GM12878 (cell line): Measurements from ENCODE around the gene MCM3AP. TPM values are rescaled to one million over a fixed set of nuclear protein-coding genes. Genes with fewer than 3 reads are reported as not detected.
A peak's percentile ranks its signal among the peaks of the same experiment; 100 is the strongest.

Experiments
- ATAC-seq: fragments of 200-7000 bp; cut with Tn5 transposase; 3 replicates; pipeline ENCODE4 v1.9.1; 2020; ENCODE audit warnings: mild to moderate bottlenecking, moderate library complexity
- BruUV-seq: library from RNA; stranded (reverse); fragments of 400-500 nt; replicated peaks from 2 replicates; lab custom pipeline; 2021; lab: Mats Ljungman, UMichigan
- CTCF ChIA-PET: fragments of 300-600 bp; sonication (Branson Sonifier 250); formaldehyde crosslinking; extraction: SDS; loops from one replicate; lab custom pipeline; 2021; ENCODE audit warnings: inconsistent platforms; lab: Yijun Ruan, JAX
- POLR2A ChIA-PET: fragments of 350-600 bp; formaldehyde crosslinking; extraction: SDS; loops from one replicate; lab custom pipeline; 2021; ENCODE audit warnings: inconsistent platforms; lab: Charles Lee
- RAD21 ChIA-PET: fragments of 300-600 bp; sonication (Branson Sonifier 250); formaldehyde crosslinking; loops from one replicate; lab custom pipeline; 2023; ENCODE audit warnings: antibody characterized with exemption; ENCODE audit not compliant: unreplicated experiment; lab: Charles Lee
- SMC1A ChIA-PET: fragments of 300-600 bp; sonication (Branson Sonifier 250); formaldehyde crosslinking; loops from one replicate; lab custom pipeline; 2023; ENCODE audit not compliant: unreplicated experiment, uncharacterized antibody; lab: Charles Lee
- DNase-seq: peaks from one replicate; pipeline ENCODE4 v3.0.0-alpha.2; 2011; ENCODE audit warnings: low read depth, low spot score
- FAIRE-seq: peaks from 3 replicates; lab custom pipeline; 2011; peaks lifted over from hg19 to GRCh38; lab: Jason Lieb, UNC
- H2AFZ ChIP-seq: 2 replicates; pipeline ENCODE4 v1.6.0; 2011; ENCODE audit warnings: low read depth, low read length, control low read depth; ENCODE audit not compliant: control insufficient read depth
- H3K27ac ChIP-seq: 2 replicates; pipeline ENCODE4 v1.5.1; 2011; ENCODE audit warnings: control low read depth; ENCODE audit not compliant: control insufficient read depth, insufficient read depth
- H3K27me3 ChIP-seq, 2 experiments: replicated peaks in 1 of 2; 2 replicates each; pipeline versions ENCODE4 v1.6.0 to v1.6.1; 2011; ENCODE audit warnings: low read length in 1 of 2; ENCODE audit not compliant: control insufficient read depth in 2 of 2, insufficient read depth in 2 of 2
- H3K36me3 ChIP-seq, 2 experiments: 2 replicates each; pipeline ENCODE4 v1.5.1; 2011; ENCODE audit warnings: low read length in 1 of 2; ENCODE audit not compliant: control insufficient read depth in 2 of 2, insufficient read depth in 2 of 2
- H3K4me1 ChIP-seq: 2 replicates; pipeline ENCODE4 v1.6.1; 2011; ENCODE audit warnings: mild to moderate bottlenecking, low read length, moderate library complexity, mixed read lengths; ENCODE audit not compliant: control insufficient read depth, insufficient read depth
- H3K4me2 ChIP-seq: 2 replicates; pipeline ENCODE4 v1.6.0; 2011; ENCODE audit warnings: control low read depth; ENCODE audit not compliant: control insufficient read depth, insufficient read depth
- H3K4me3 ChIP-seq: fragments of 200-600 bp; sonication (generic); 2 replicates; pipeline ENCODE4 v1.5.1; 2016
- H3K79me2 ChIP-seq: 2 replicates; pipeline ENCODE4 v1.6.0; 2011; ENCODE audit warnings: low read length; ENCODE audit not compliant: control insufficient read depth, insufficient read depth
- H3K9ac ChIP-seq: 2 replicates; pipeline ENCODE4 v1.8.0; 2011; ENCODE audit warnings: low read length, control low read depth, mixed read lengths; ENCODE audit not compliant: control insufficient read depth, insufficient read depth
- H3K9me3 ChIP-seq: replicated peaks from 3 replicates; pipeline ENCODE4 v1.5.1; 2011; ENCODE audit warnings: mild to moderate bottlenecking, low read length; ENCODE audit not compliant: control insufficient read depth, insufficient read depth
- H4K20me1 ChIP-seq: 2 replicates; pipeline ENCODE4 v1.6.0; 2011; ENCODE audit not compliant: control insufficient read depth, insufficient read depth
- BCL3 ChIP-seq: IDR thresholded peaks from 2 replicates; pipeline ENCODE4 v1.6.1; 2011; ENCODE audit warnings: borderline replicate concordance, low read depth, mild to moderate bottlenecking, moderate library complexity, low read length; ENCODE audit not compliant: insufficient read depth, poor library complexity, severe bottlenecking
- FOS ChIP-seq: IDR thresholded peaks from 3 replicates; pipeline ENCODE4 v1.6.1; 2011; ENCODE audit warnings: borderline replicate concordance; ENCODE audit not compliant: insufficient read length; ENCODE audit errors: extremely low read depth
- KAT2A ChIP-seq: conservative IDR thresholded peaks from 2 replicates; pipeline ENCODE4 v1.6.1; 2011; ENCODE audit warnings: low read depth, low read length; ENCODE audit not compliant: control insufficient read depth
- POLR2AphosphoS5 ChIP-seq: IDR thresholded peaks from 2 replicates; pipeline ENCODE4 v1.6.1; 2011; ENCODE audit warnings: mild to moderate bottlenecking, low read length, inconsistent platforms
- RELA ChIP-seq: fragments of 450-650 bp; IDR thresholded peaks from 2 replicates; pipeline ENCODE4 v1.8.0; 2014; ENCODE audit warnings: borderline replicate concordance; ENCODE audit not compliant: partially characterized antibody
- SMC3 ChIP-seq: IDR thresholded peaks from 2 replicates; pipeline ENCODE4 v1.6.1; 2011; ENCODE audit warnings: low read length, improper control_type of control experiment, borderline replicate concordance
- YY1 ChIP-seq: IDR thresholded peaks from 2 replicates; pipeline ENCODE4 v1.6.1; 2011; ENCODE audit warnings: low read depth, mild to moderate bottlenecking, low read length
- ZBED1 ChIP-seq: IDR thresholded peaks from 2 replicates; pipeline ENCODE4 v1.6.1; 2016; ENCODE audit warnings: borderline replicate concordance
- ZNF274 ChIP-seq: IDR thresholded peaks from one replicate; pipeline ENCODE4 v1.8.0; 2011; ENCODE audit not compliant: insufficient read length, insufficient read depth
- WGBS: methylation state at CpG from one replicate; pipeline ENCODE4 v1.1.6; 2016; ENCODE audit warnings: low lambda C conversion rate; ENCODE audit not compliant: insufficient replicate concordance, insufficient coverage; ENCODE audit errors: missing lambda C conversion rate; 5-methylcytosine and 5-hydroxymethylcytosine counted together
- in situ Hi-C: fragments of 300-500 bp; cut with MboI; formaldehyde crosslinking; loops from 9 replicates; pipeline ENCODE4 v1.14.3; 2018; ENCODE audit warnings: mixed read lengths
- intact Hi-C: fragments of 100-400 bp; cut with micrococcal nuclease; formaldehyde crosslinking; loops from one replicate; pipeline ENCODE4 v1.14.2; 2022; ENCODE audit not compliant: unreplicated experiment
- polyA plus RNA-seq, 11 experiments: library from polyadenylated mRNA; depleted of rRNA in 4 of 11; unstranded in 6 of 11; stranded (reverse) in 5 of 11; fragments of >200 nt; fragmentation: Nextera tagmentation in 4 of 11; fragmentation: Illumina TruSeq in 1 of 11; extraction: Ambion mirVana in 4 of 11; extraction: Trizol in 1 of 11; gene quantifications; 1 replicate in 1 of 11; 2 replicates in 10 of 11; pipeline versions ENCODE4 v1.2.1 to v1.2.3, GENCODE V29; 2011 to 2016; ENCODE audit warnings: inconsistent platforms in 2 of 11, missing spikeins in 2 of 11, low read depth in 1 of 11
- total RNA-seq, 4 experiments: library from RNA; depleted of rRNA in 3 of 4; stranded (reverse); fragments of >200 nt in 3 of 4; fragmentation: Illumina TruSeq in 1 of 4; extraction: Trizol in 1 of 4; gene quantifications; 2 replicates each; pipeline versions ENCODE4 v1.2.1 to v1.2.3, GENCODE V29; 2013 to 2021

MCM3AP gene
- total and polyA plus RNA-seq, 10 of the 15 experiments (the other 5 are each of a cell fraction or from before 2014, with no cell fraction given), result 6.1 to 95.7 (median 47.0) TPM

- no peak for TF ChIP-seq KAT2A
- TF ChIP-seq, all 136 proteins: peak for 0
Observed at GRCh38 chr21:46237474-46237873, 47.9 kb downstream of the MCM3AP start (continued).

GRCh38 chr21:46234436-46234950 lies 50.9 kb downstream of the MCM3AP start:
- WGBS, result 76% methylated on average over 5 of the region's 5 CpGs
- Histone ChIP-seq H3K79me2 (peaks cover 13% of the 10 kb centered on the region), H3K4me3 (no peak overlapping the region), H3K4me2 (no peak overlapping the region), H4K20me1 (no peaks in the 10 kb centered on the region), H3K27ac (no peak overlapping the region), H3K9me3 (no peaks in the 10 kb centered on the region), H2AFZ (no peak overlapping the region), H3K36me3 (peaks cover 9 to 33% of the 10 kb centered on the region in 2 experiments), H3K9ac (no peak overlapping the region), H3K4me1 (no peaks in the 10 kb centered on the region), H3K27me3 (no peaks in the 10 kb centered on the region)
- ChIA-PET RAD21 (interaction anchor here (1.8 kb wide), 1 partner anchor 19 kb away, joined by 3 read pairs; no protein-coding TSS in a partner anchor), SMC1A (interaction anchor here (1.3 to 1.8 kb wide), 3 partner anchors 12 to 50 kb away, joined by 3 to 6 read pairs (median 6); no protein-coding TSS in a partner anchor), CTCF (interaction anchor here (1.3 to 9.7 kb wide), 2 partner anchors 17 to 91 kb away, joined by 3 to 59 read pairs; no protein-coding TSS in a partner anchor), POLR2A (no interaction called here)
- in situ Hi-C loops (no loop called here), intact Hi-C loops (no loop called here)
- ATAC-seq (no peak), FAIRE-seq (no peak), DNase-seq (no peak)
- peak; percentile 33; the same call in 1 of the 2 replicates for TF ChIP-seq POLR2AphosphoS5
- TF ChIP-seq ZNF274, result no peak
- BruUV-seq, result no TSS peak

GRCh38 chr21:46229923-46230260 lies 55.5 kb downstream of the MCM3AP start:
- ChIA-PET SMC1A (interaction anchor here (1.1 to 2.5 kb wide), 5 partner anchors 11 to 96 kb away, joined by 3 to 15 read pairs (median 4); a partner anchor contains a TSS), POLR2A (interaction anchor here (1.1 to 1.3 kb wide), 3 partner anchors 11 to 23 kb away, joined by 3 to 4 read pairs (median 4); no protein-coding TSS in a partner anchor), CTCF (interaction anchor here (0.8 to 9.7 kb wide), 7 partner anchors 10 to 92 kb away, joined by 3 to 59 read pairs (median 4); partner anchors contain the start of genes MCM3AP and YBEY)
- Histone ChIP-seq H3K27me3 (no peaks in the 10 kb centered on the region), H2AFZ (no peak overlapping the region), H3K27ac (peak overlapping the region; percentile 73), H3K79me2 (peaks cover 46% of the 10 kb centered on the region), H3K4me1 (peaks cover 5% of the 10 kb centered on the region; the same call in 1 of the 2 replicates), H3K9ac (peak overlapping the region; percentile 73)
- intact Hi-C loops, result loop anchor here (5.0 kb wide), 2 partner anchors 57 to 88 kb away; partner anchors contain the start of genes MCM3AP and YBEY
- TF ChIP-seq FOS (no peak), RELA (no peak), YY1 (0 out of 2 replicates have a peak, but pooled peaks have one; percentile 1), BCL3 (no peak), ZBED1 (no peak), SMC3 (no peak)
- TF ChIP-seq, all 136 proteins: peak for 1
- RAD21 ChIA-PET, result interaction anchor here (1.2 to 4.0 kb wide), 4 partner anchors 11 to 55 kb away, joined by 4 to 19 read pairs (median 8); partner anchors contain the start of genes MCM3AP and YBEY
- ATAC-seq (no peak), DNase-seq (no peak), FAIRE-seq (no peak)
- Histone ChIP-seq H3K4me2 (peak overlapping the region; percentile 90), H3K4me3 (peak overlapping the region; percentile 73), H3K9me3 (no peaks in the 10 kb centered on the region), H4K20me1 (no peaks in the 10 kb centered on the region), H3K36me3 (peaks cover 1 to 6% of the 10 kb centered on the region in 2 experiments; a peak in 3 of 4 replicates)
- no TSS peak for BruUV-seq
- in situ Hi-C loops, result no loop called here
- 81% methylated on average over 6 of the region's 6 CpGs for WGBS
